Small intestine (tissue), 7 donors: Measurements from ENCODE around the gene KLHL11. TPM values are rescaled to one million over a fixed set of nuclear protein-coding genes. Genes with fewer than 3 reads are reported as not detected.
"Not testable (repeated sequence)": the region's sequence is repeated elsewhere in the genome, so short reads cannot be mapped to it uniquely, and the experiment has no call there.

Source experiments
- DNase-seq, 2 donors: peaks; one replicate each; pipeline versions ENCODE4 v3.0.0 to v3.0.0-alpha.2; 2013
- FAIRE-seq: peaks from 2 replicates; lab custom pipeline; 2012; peaks lifted over from hg19 to GRCh38; lab: Jason Lieb, UNC
- H3K27ac ChIP-seq, 3 donors: one replicate each; pipeline ENCODE4 v1.5.1; 2013; ENCODE audit warnings: low read length in 2 of 3, mild to moderate bottlenecking in 2 of 3, control low read depth in 1 of 3, inconsistent platforms in 1 of 3, low read depth in 1 of 3, moderate library complexity in 1 of 3
- H3K27me3 ChIP-seq, 3 donors: one replicate each; pipeline ENCODE4 v1.6.1; 2013; ENCODE audit warnings: low read length in 3 of 3, inconsistent platforms in 1 of 3; ENCODE audit not compliant: control insufficient read depth in 3 of 3, insufficient read depth in 3 of 3
- H3K36me3 ChIP-seq, 3 donors: one replicate each; pipeline ENCODE4 v1.6.1; 2013; ENCODE audit warnings: low read length in 3 of 3, inconsistent platforms in 1 of 3, low read depth in 1 of 3, mild to moderate bottlenecking in 1 of 3, moderate library complexity in 1 of 3; ENCODE audit not compliant: control insufficient read depth in 3 of 3, insufficient read depth in 2 of 3
- H3K4me1 ChIP-seq, 3 donors: one replicate each; pipeline ENCODE4 v1.6.1; 2013; ENCODE audit warnings: low read length in 2 of 3, inconsistent platforms in 1 of 3, low read depth in 1 of 3, mild to moderate bottlenecking in 1 of 3, moderate library complexity in 1 of 3; ENCODE audit not compliant: control insufficient read depth in 3 of 3, insufficient read depth in 2 of 3
- H3K4me3 ChIP-seq, 3 donors: one replicate each; pipeline ENCODE4 v1.5.1; 2013; ENCODE audit warnings: low read length in 3 of 3, control low read depth in 1 of 3, inconsistent platforms in 1 of 3, low read depth in 1 of 3, mild to moderate bottlenecking in 1 of 3, moderate library complexity in 1 of 3
- H3K9me3 ChIP-seq, 2 donors: one replicate each; pipeline ENCODE4 v1.6.1; 2013; ENCODE audit warnings: low read depth in 1 of 2, low read length in 1 of 2; ENCODE audit not compliant: control insufficient read depth in 2 of 2, insufficient read depth in 1 of 2
- WGBS, 3 donors: extraction: QIAGEN DNeasy Blood & Tissue Kit; methylation state at CpG; one replicate each; pipeline ENCODE4 v1.1.7; 2013; 5-methylcytosine and 5-hydroxymethylcytosine counted together
- polyA plus RNA-seq, 4 donors: library from polyadenylated mRNA; stranded (reverse) in 3 of 4; unstranded in 1 of 4; fragments of 200-250 nt in 3 of 4; fragments of 120-200 nt in 1 of 4; gene quantifications; one replicate each; pipeline versions ENCODE4 v1.2.1 to v1.2.3, GENCODE V29; 2013
- donor health status: healthy with polysubstance abuse.
- donor health status: control.
- donor health status: control.
- donor health status: Bipolar disorder and iron deficiency.
- donor health status: healthy.

KLHL11 gene
- polyA plus RNA-seq, 4 donors, result 1.7 to 5.1 TPM; not detected in 2

GRCh38 chr17:41874293-41874670, 9.1 kb upstream of the KLHL11 start:
- not testable (repeated sequence) for H3K4me3 ChIP-seq, H3K27me3 ChIP-seq, H3K27ac ChIP-seq, H3K4me1 ChIP-seq, H3K9me3 ChIP-seq, FAIRE-seq, DNase-seq
- WGBS, 3 donors, result 96 to 99% (median 97%) methylated on average over 5 to 9 of the region's 9 CpGs
- H3K36me3 ChIP-seq, result peaks cover 15 to 76% (median 19%) of the 10 kb centered on the region in 3 donors

DNA sequence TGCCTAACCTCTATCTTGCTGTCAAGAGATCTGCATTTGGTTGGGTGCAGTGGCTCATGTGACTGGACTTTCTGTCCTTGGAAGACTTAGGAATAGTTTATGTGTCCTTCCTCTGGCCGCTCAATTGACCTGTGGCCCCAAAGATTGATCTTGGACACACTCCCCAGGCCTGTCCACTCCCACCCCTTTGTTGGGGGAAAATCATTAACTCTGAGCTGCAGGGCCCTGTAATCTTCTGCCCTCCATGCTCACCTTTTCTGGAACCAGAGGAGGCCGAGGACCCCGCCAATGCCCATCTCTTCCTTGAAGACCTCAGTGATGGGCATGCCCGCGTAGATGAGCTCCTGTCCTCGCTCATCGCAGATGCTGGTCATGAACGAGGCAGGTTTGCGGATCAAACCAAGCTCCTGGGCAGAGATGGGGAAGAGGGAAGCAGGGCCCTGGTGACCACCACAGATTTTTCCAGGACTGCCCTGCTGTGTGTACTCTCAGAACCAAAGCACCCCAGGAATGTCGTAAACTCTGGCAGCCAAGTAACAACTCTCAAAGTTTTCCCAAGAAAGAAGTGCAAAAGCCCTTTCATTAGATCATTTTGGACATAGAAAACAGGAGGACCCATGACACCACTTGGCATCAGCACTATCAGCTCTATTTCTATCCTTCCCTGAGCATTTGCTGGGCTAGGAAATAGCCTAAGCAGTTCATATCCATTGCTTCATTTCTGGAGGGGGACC, 8.5 kb upstream of the KLHL11 start:
- WGBS, 3 donors, result 96 to 98% (median 97%) methylated on average over 10 of the region's 10 CpGs
- no peak for FAIRE-seq
- no peaks in the 10 kb centered on the region for H3K9me3 ChIP-seq
- no peak overlapping the region for H3K4me3 ChIP-seq
- no peaks in the 10 kb centered on the region for H3K27me3 ChIP-seq
- H3K27ac ChIP-seq, result no peak overlapping the region
- DNase-seq, result no peak
- peaks cover 12 to 71% (median 19%) of the 10 kb centered on the region in 3 donors for H3K36me3 ChIP-seq
- H3K4me1 ChIP-seq, result no peaks in the 10 kb centered on the region

- no peak for DNase-seq
- no peaks in the 10 kb centered on the region for H3K27me3 ChIP-seq
- peaks cover 11 to 57% (median 13%) of the 10 kb centered on the region in 3 donors for H3K36me3 ChIP-seq
- no peak for FAIRE-seq
- H3K9me3 ChIP-seq, result no peaks in the 10 kb centered on the region
- H3K4me1 ChIP-seq, result no peaks in the 10 kb centered on the region
- H3K4me3 ChIP-seq, result no peak overlapping the region
- WGBS, 3 donors, result 96 to 98% (median 98%) methylated on average over 10 of the region's 10 CpGs
- no peak overlapping the region for H3K27ac ChIP-seq
These were observed 6.6 kb upstream of the KLHL11 start for GRCh38 chr17:41871789-41872188.

DNA sequence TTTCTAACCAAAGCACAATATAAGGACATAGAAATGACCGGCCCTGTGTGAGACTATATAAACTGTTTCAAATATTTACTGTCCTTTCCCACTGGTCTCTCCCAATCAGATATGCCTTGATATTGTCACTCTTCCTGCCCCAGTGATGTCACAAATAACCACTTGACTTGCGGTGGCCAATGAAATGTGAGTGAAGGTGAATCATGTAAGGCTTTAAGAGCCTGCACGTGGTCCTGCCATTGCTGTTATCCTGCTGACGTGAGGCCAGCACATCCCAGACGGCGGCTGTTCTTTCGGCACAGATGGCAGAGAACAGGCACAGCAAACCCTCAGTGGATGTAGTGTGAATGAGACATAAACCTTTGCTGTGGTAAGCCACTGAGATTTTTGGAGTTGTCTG, 5.4 kb upstream of the KLHL11 start:
- WGBS, 3 donors, result 86 to 90% (median 88%) methylated on average over 7 of the region's 7 CpGs
- Histone ChIP-seq H3K9me3 (no peaks in the 10 kb centered on the region), H3K4me1 (no peaks in the 10 kb centered on the region), H3K4me3 (no peak overlapping the region), H3K27me3 (no peaks in the 10 kb centered on the region), H3K36me3 (peaks cover 11 to 61% (median 13%) of the 10 kb centered on the region in 3 donors), H3K27ac (no peak overlapping the region)
- DNase-seq (no peak), FAIRE-seq (no peak)

- no peak for DNase-seq
- H3K4me3 ChIP-seq, result no peak overlapping the region
- H3K36me3 ChIP-seq, result peaks cover 11 to 59% (median 13%) of the 10 kb centered on the region in 3 donors
- no peak for FAIRE-seq
- no peaks in the 10 kb centered on the region for H3K9me3 ChIP-seq
- H3K27ac ChIP-seq, result no peak overlapping the region
- 84 to 91% (median 86%) methylated on average over 2 of the region's 2 CpGs for WGBS, 3 donors
- no peaks in the 10 kb centered on the region for H3K27me3 ChIP-seq
- peaks cover 0 to 2% (median 0%) of the 10 kb centered on the region in 3 donors for H3K4me1 ChIP-seq
These were observed 4.9 kb upstream of the KLHL11 start for GRCh38 chr17:41870097-41870496.

GRCh38 chr17:41869426-41869825, 4.2 kb upstream of the KLHL11 start:
- WGBS, 3 donors, result 59 to 69% (median 62%) methylated on average over 9 of the region's 9 CpGs
- no peak for FAIRE-seq
- Histone ChIP-seq H3K27ac (no peak overlapping the region), H3K36me3 (peaks cover 11 to 53% (median 13%) of the 10 kb centered on the region in 3 donors), H3K4me1 (peaks cover 0 to 2% (median 0%) of the 10 kb centered on the region in 3 donors), H3K4me3 (no peak overlapping the region), H3K27me3 (no peaks in the 10 kb centered on the region), H3K9me3 (no peaks in the 10 kb centered on the region)
- DNase-seq, result no peak

- Histone ChIP-seq H3K36me3 (peaks cover 6 to 46% (median 9%) of the 10 kb centered on the region in 3 donors), H3K4me3 (no peak overlapping the region), H3K27ac (no peak overlapping the region), H3K4me1 (peaks cover 0 to 10% (median 6%) of the 10 kb centered on the region in 3 donors), H3K27me3 (no peaks in the 10 kb centered on the region), H3K9me3 (no peaks in the 10 kb centered on the region)
- FAIRE-seq, result no peak
- WGBS, 3 donors, result 54 to 77% (median 56%) methylated on average over 3 of the region's 3 CpGs
- DNase-seq, result no peak
These were observed 3.3 kb upstream of the KLHL11 start for GRCh38 chr17:41868568-41868967.

GRCh38 chr17:41865596-41865893, 322 bp upstream of the KLHL11 start:
- H3K27ac ChIP-seq, result peak overlapping the region in 2 of 3 donors; percentile 11 to 69
- H3K4me1 ChIP-seq, result peaks cover 5 to 15% (median 13%) of the 10 kb centered on the region in 3 donors
- H3K27me3 ChIP-seq, result no peaks in the 10 kb centered on the region
- H3K4me3 ChIP-seq, result peak overlapping the region in 1 of 3 donors; percentile 35
- no peaks in the 10 kb centered on the region for H3K9me3 ChIP-seq
- H3K36me3 ChIP-seq, result peaks cover 2 to 22% (median 5%) of the 10 kb centered on the region in 3 donors
- FAIRE-seq, result no peak
- WGBS, 3 donors, result 0 to 1% (median 1%) methylated on average over 10 of the region's 10 CpGs
- DNase-seq, result no peak
